ENCODE results near the gene NNT.

The NNT gene

DNA sequence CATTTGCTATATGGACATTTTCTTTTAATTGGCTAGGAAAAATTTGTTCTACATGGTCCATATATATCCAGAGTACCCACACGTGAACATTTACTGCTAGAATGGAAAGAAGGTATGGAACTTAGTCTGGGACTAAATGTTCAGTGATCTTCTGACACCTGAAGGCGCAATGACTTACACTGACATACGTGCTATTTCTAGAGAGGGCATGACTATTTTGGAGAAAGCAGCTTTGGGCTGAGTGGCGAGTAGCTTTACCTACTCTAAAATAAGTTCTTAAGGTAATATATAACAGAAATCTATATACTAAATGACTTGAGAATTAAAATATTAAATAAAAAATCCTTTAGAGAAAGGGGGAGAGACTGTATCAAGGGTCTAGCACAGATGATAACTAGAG is 10.4 kb downstream of the NNT start:
- no peak for DNase-seq (ENCODE audit: low read depth)
- no peak overlapping the region for H3K4me3 ChIP-seq (ENCODE audit: low read depth, low read length)
- no peak for TF ChIP-seq CTCF (IDR thresholded peaks at IDR 0.05; ENCODE audit: insufficient read depth, low read depth, low read length, missing control alignments)

DNA sequence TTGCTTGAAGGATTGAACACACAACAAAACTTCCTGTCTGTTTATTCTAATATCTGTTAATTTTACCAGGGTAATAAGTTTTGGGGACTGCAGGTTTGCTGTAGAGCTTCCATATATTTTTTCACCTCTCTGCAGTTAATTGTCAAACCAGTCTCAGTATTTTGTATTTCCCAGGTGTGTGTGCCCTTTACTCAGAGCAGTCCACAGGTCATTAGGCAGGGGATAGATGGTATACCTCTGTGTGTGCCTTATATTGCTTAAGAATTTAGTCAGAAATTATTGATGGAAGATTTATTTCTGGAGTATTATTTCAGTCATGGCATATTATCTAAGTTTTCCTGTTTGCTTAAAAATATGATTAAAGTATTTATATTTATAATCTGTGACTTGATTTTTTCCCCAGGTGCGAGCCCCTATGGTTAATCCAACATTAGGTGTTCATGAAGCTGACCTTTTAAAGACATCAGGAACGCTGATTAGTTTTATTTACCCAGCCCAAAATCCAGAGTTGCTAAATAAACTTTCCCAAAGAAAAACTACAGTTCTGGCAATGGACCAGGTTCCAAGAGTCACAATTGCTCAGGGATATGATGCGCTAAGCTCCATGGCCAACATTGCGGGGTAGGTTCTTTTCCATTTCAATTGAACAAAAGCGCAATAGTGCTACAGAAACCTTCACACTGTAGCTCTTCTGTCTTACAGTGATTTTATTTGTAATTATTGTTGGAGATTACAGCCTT is 12.6 kb downstream of the NNT start:
- DNase-seq (ENCODE audit: low read depth) = no peak
- H3K4me3 ChIP-seq (ENCODE audit: low read depth, low read length) = no peak overlapping the region
- TF ChIP-seq CTCF (IDR thresholded peaks at IDR 0.05; ENCODE audit: insufficient read depth, low read depth, low read length, missing control alignments) = no peak

DNA sequence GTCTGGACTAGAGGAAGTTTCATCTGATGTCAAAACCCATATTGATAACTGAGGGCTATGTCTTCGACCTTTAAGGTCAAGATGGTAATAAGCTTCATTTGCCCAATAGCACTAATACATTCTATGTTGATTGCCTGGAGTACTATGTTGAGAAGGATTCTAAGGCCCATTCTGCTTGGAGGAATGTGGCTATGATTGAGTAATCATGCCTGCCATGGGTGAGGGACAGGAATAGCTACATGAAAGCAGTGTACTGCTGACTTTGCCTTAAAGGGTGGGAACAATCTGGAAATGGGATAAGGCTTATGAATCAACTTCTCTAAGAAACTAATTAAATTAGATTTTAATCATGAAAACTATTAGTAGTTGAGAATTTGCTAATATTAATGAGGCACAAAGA is 13.6 kb downstream of the NNT start:
- no peak for TF ChIP-seq CTCF (IDR thresholded peaks at IDR 0.05; ENCODE audit: insufficient read depth, low read depth, low read length, missing control alignments)
- no peak overlapping the region for H3K4me3 ChIP-seq (ENCODE audit: low read depth, low read length)
- DNase-seq (ENCODE audit: low read depth) = no peak

DNA sequence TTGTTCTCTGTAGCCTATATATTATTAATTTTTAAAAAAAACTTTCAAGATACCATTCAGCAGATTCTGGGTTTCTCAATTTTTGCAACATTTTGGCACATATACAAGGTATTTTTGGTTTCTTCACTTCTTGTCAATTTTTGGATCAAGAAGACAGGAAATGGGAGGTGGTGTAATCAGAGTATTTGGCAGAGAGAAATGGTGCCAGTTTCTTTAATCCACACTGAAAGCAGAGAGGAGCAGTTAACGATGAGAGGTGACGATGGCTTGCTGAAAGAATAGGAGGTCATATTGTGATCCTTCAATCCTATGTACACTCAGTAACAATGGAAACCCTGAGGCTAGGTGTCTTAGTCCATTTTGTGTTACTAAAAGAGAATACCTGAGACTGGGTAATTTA is 16.4 kb downstream of the NNT start:
- TF ChIP-seq CTCF (IDR thresholded peaks at IDR 0.05; ENCODE audit: insufficient read depth, low read depth, low read length, missing control alignments) = no peak
- H3K4me3 ChIP-seq (ENCODE audit: low read depth, low read length) = no peak overlapping the region

DNA sequence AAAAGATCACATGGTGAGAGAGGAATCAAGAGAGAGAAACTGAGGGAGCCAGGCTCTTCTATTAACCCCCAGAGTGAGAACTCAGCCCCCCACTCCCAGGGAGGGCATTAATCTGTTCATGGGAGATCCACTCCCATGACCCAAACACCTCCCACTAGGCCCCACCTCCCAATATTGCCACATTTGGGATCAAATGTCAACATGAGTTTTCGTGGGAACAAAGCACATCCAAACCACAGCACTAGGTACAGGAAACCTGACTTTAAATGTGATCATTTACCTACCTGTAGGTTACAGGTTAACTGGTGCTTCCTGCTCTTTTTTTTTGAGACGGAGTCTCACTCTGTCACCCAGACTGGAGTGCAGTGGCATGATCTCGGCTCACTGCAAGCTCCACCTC is 16.9 kb downstream of the NNT start:
- no peak for TF ChIP-seq CTCF (IDR thresholded peaks at IDR 0.05; ENCODE audit: insufficient read depth, low read depth, low read length, missing control alignments)
- no peak for DNase-seq (ENCODE audit: low read depth)
- no peak overlapping the region for H3K4me3 ChIP-seq (ENCODE audit: low read depth, low read length)

More for the DNA sequence above, 16.4 kb downstream of the NNT start:
- DNase-seq (ENCODE audit: low read depth) = no peak

DNA sequence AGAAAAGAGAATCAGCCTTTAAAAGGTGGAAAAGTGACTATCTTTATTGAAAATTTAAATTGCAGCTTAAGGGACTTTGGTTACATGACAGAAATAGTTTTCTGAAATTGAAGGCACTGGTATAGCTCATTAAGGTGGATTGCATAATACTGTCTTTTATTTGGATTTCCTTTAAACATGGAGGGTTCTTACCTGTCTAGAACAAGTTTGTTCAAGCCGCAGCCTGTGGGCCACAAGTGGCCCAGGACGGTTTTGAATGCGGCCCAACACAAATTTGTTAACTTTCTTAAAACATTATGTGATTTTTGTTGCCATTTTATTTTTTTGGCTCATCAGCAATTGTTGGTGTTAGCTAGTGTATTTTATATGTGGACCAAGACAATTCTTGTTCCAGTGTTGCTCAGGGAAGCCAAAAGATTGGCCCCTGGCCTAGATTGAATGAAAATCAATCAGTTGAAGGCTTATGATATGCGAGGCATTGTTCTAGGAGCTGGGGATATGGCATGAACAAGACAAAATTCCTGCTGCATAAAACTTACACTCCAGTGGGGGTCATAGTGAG is 18.0 kb downstream of the NNT start:
- no peak overlapping the region for H3K4me3 ChIP-seq (ENCODE audit: low read depth, low read length)
- no peak for TF ChIP-seq CTCF (IDR thresholded peaks at IDR 0.05; ENCODE audit: insufficient read depth, low read depth, low read length, missing control alignments)
- no peak for DNase-seq (ENCODE audit: low read depth)

DNA sequence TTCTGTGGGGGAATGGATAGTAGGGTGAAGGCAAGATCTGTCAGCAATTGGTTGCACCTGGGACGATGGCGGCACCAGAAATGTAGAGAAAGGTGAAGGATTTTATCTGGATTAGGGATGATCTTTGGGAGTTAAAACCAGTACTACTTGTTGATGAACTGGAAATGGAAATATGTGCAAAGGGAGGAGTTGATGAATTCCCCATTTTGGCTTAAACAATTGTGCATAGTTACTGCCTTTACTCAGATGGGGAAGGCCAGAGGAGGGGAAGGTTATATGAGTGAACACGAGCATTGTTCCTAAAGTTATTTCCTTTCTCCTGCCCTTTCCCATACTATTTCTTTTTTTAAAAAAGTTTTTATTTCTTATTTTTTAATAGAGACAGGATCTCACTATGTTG is 19.1 kb downstream of the NNT start:
- TF ChIP-seq CTCF (IDR thresholded peaks at IDR 0.05; ENCODE audit: insufficient read depth, low read depth, low read length, missing control alignments) = no peak
- no peak overlapping the region for H3K4me3 ChIP-seq (ENCODE audit: low read depth, low read length)
- DNase-seq (ENCODE audit: low read depth) = no peak

All from GM12865 (cell line).